ENCODE results near the gene MYLIP. TPM values are rescaled to one million over a fixed set of nuclear protein-coding genes. Genes with fewer than 3 reads are reported as not detected.

MYLIP gene
- total and polyA plus RNA-seq, 2 donors (not counting 1 experiment from before 2014, with no cell fraction given), result 40.6 to 104 TPM

- H3K4me1 Mint-ChIP-seq, result peaks cover 46% of the 10 kb centered on the region
Measured at GRCh38 chr6:16139556-16139955, 10.7 kb downstream of the MYLIP start.

GRCh38 chr6:16140607-16141006 is 11.7 kb downstream of the MYLIP start:
- DNase-seq (no peak), ATAC-seq (ENCODE audit: low read depth) (no peak)
- Histone ChIP-seq H3K4me1 (ENCODE audit: control insufficient read depth in 2 of 2, insufficient read depth in 2 of 2, low read length in 2 of 2) (peaks cover 15 to 17% of the 10 kb centered on the region in 2 donors), H4K20me1 (ENCODE audit: control insufficient read depth, insufficient read depth, low read length, poor library complexity, severe bottlenecking) (peaks cover 96% of the 10 kb centered on the region), H3K27ac (ENCODE audit: low read length in 2 of 2) (no peak overlapping the region), H3K4me2 (replicated peaks; ENCODE audit: low read depth, low read length, poor library complexity, severe bottlenecking) (no peak overlapping the region), H3K79me2 (ENCODE audit: control insufficient read depth, insufficient read depth, low read length) (peaks cover 58% of the 10 kb centered on the region), H3K9me3 (ENCODE audit: control extremely low read depth in 1 of 3, control insufficient read depth in 2 of 3, insufficient read depth in 1 of 3, low read length in 2 of 3) (no peaks in the 10 kb centered on the region), H3K27me3 (replicated peaks in 1 of 4; ENCODE audit: control extremely low read depth in 1 of 4, control insufficient read depth in 3 of 4, insufficient read depth in 4 of 4, low read length in 3 of 4) (no peaks in the 10 kb centered on the region), H2AFZ (ENCODE audit: insufficient read depth, low read depth, low read length, poor library complexity, severe bottlenecking) (no peak overlapping the region), H3K9ac (ENCODE audit: low read length) (no peak overlapping the region), H3K36me3 (replicated peaks in 1 of 2; ENCODE audit: control extremely low read depth in 1 of 2, control insufficient read depth in 1 of 2, extremely low read depth in 1 of 2, insufficient read depth in 2 of 2, low read length in 1 of 2) (peaks cover 12 to 60% of the 10 kb centered on the region in 2 experiments), H3K4me3 (ENCODE audit: control extremely low read depth in 1 of 5, extremely low read depth in 1 of 5, insufficient read depth in 1 of 5, low read depth in 2 of 5, low read length in 4 of 5) (no peak overlapping the region)
- Mint-ChIP-seq H3K27ac (no peak overlapping the region), H3K9me3 (ENCODE audit: insufficient read depth) (no peaks in the 10 kb centered on the region), H3K4me3 (no peak overlapping the region), H3K4me1 (peaks cover 37% of the 10 kb centered on the region), H3K27me3 (no peaks in the 10 kb centered on the region)
- ChIA-PET CTCF (interaction anchor here (1.0 kb wide), 1 partner anchor 449 kb away, joined by 3 read pairs; no protein-coding TSS in a partner anchor), POLR2A (no interaction called here)
- intact Hi-C loops (cut with micrococcal nuclease), result no loop called here
- over 99% methylated on average over 7 of the region's 7 CpGs for WGBS (ENCODE audit: insufficient coverage)
- TF ChIP-seq, protein P1, sequence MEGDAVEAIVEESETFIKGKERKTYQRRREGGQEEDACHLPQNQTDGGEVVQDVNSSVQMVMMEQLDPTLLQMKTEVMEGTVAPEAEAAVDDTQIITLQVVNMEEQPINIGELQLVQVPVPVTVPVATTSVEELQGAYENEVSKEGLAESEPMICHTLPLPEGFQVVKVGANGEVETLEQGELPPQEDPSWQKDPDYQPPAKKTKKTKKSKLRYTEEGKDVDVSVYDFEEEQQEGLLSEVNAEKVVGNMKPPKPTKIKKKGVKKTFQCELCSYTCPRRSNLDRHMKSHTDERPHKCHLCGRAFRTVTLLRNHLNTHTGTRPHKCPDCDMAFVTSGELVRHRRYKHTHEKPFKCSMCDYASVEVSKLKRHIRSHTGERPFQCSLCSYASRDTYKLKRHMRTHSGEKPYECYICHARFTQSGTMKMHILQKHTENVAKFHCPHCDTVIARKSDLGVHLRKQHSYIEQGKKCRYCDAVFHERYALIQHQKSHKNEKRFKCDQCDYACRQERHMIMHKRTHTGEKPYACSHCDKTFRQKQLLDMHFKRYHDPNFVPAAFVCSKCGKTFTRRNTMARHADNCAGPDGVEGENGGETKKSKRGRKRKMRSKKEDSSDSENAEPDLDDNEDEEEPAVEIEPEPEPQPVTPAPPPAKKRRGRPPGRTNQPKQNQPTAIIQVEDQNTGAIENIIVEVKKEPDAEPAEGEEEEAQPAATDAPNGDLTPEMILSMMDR (IDR thresholded peaks at IDR 0.05), result no peak
- TF ChIP-seq EZH2 (IDR thresholded peaks at IDR 0.05; ENCODE audit: borderline replicate concordance, insufficient read depth, low read depth, low read length, poor library complexity, severe bottlenecking), result no peak

More at GRCh38 chr6:16139556-16139955, 10.7 kb downstream of the MYLIP start:
- Histone ChIP-seq H3K27me3 (replicated peaks in 1 of 4; ENCODE audit: control extremely low read depth in 1 of 4, control insufficient read depth in 3 of 4, insufficient read depth in 4 of 4, low read length in 3 of 4) (no peaks in the 10 kb centered on the region), H3K79me2 (ENCODE audit: control insufficient read depth, insufficient read depth, low read length) (peaks cover 66% of the 10 kb centered on the region), H3K4me1 (ENCODE audit: control insufficient read depth in 2 of 2, insufficient read depth in 2 of 2, low read length in 2 of 2) (peaks cover 24% of the 10 kb centered on the region in 2 donors), H4K20me1 (ENCODE audit: control insufficient read depth, insufficient read depth, low read length, poor library complexity, severe bottlenecking) (peaks cover 96% of the 10 kb centered on the region), H3K27ac (ENCODE audit: low read length in 2 of 2) (no peak overlapping the region), H3K4me2 (replicated peaks; ENCODE audit: low read depth, low read length, poor library complexity, severe bottlenecking) (no peak overlapping the region), H2AFZ (ENCODE audit: insufficient read depth, low read depth, low read length, poor library complexity, severe bottlenecking) (no peak overlapping the region), H3K4me3 (ENCODE audit: control extremely low read depth in 1 of 5, extremely low read depth in 1 of 5, insufficient read depth in 1 of 5, low read depth in 2 of 5, low read length in 4 of 5) (no peak overlapping the region), H3K9ac (ENCODE audit: low read length) (no peak overlapping the region), H3K9me3 (ENCODE audit: control extremely low read depth in 1 of 3, control insufficient read depth in 2 of 3, insufficient read depth in 1 of 3, low read length in 2 of 3) (no peaks in the 10 kb centered on the region), H3K36me3 (replicated peaks in 1 of 2; ENCODE audit: control extremely low read depth in 1 of 2, control insufficient read depth in 1 of 2, extremely low read depth in 1 of 2, insufficient read depth in 2 of 2, low read length in 1 of 2) (peaks cover 8 to 53% of the 10 kb centered on the region in 2 experiments)
- intact Hi-C loops (cut with micrococcal nuclease), result loop anchor here (10.0 kb wide), 1 partner anchor 625 kb away; the partner anchor contains the start of gene ATXN1
- TF ChIP-seq, protein P1 (IDR thresholded peaks at IDR 0.05), result no peak
- no peak for TF ChIP-seq EZH2 (IDR thresholded peaks at IDR 0.05; ENCODE audit: borderline replicate concordance, insufficient read depth, low read depth, low read length, poor library complexity, severe bottlenecking)
- Mint-ChIP-seq H3K27ac (no peak overlapping the region), H3K9me3 (ENCODE audit: insufficient read depth) (no peaks in the 10 kb centered on the region), H3K27me3 (no peaks in the 10 kb centered on the region), H3K4me3 (no peak overlapping the region)
- ATAC-seq (ENCODE audit: low read depth) (no peak), DNase-seq (no peak)
- POLR2A ChIA-PET, result no interaction called here
- WGBS (ENCODE audit: insufficient coverage), result no CpG with 5 or more reads among the region's 2 CpGs
- CTCF ChIA-PET, result no interaction called here

Data from B cell (primary cell).